HEK293 (cell line): Measurements from ENCODE around the gene YPEL1.

Experiments
- CTCF ChIA-PET: fragments of 350-600 bp; formaldehyde crosslinking; extraction: SDS; loops from one replicate; lab custom pipeline; 2021; ENCODE audit warnings: antibody characterized with exemption; lab: Yijun Ruan, JAX
- POLR2A ChIA-PET: fragments of 300-600 bp; formaldehyde crosslinking; extraction: SDS; loops from one replicate; lab custom pipeline; 2020; ENCODE audit warnings: antibody characterized with exemption, inconsistent platforms; lab: Yijun Ruan, JAX
- H3K27ac ChIP-seq: fragments of 200-500 bp; sonication (Bioruptor generic); 2 replicates; pipeline ENCODE4 v1.5.1; 2014; ENCODE audit warnings: low read depth, low read length, control low read depth, inconsistent platforms; ENCODE audit errors: extremely low read depth
- H3K36me3 ChIP-seq, 2 experiments: fragments of 200-500 bp in 1 of 2; sonication (Bioruptor generic) in 1 of 2; 1 replicate in 1 of 2; 2 replicates in 1 of 2; pipeline ENCODE4 v1.5.1; 2014 to 2017; ENCODE audit warnings: inconsistent platforms in 2 of 2, low read length in 2 of 2; ENCODE audit not compliant: control insufficient read depth in 2 of 2, insufficient read depth in 1 of 2
- H3K4me1 ChIP-seq: fragments of 200-500 bp; sonication (Bioruptor generic); 2 replicates; pipeline ENCODE4 v1.5.1; 2014; ENCODE audit warnings: mild to moderate bottlenecking, low read length, inconsistent platforms; ENCODE audit not compliant: control insufficient read depth, insufficient read depth
- H3K4me3 ChIP-seq: 2 replicates; pipeline ENCODE4 v1.5.1; 2011; ENCODE audit warnings: low read depth, mild to moderate bottlenecking, control low read depth, low read length, moderate library complexity
- H3K9me3 ChIP-seq: fragments of 200-500 bp; sonication (Bioruptor generic); 2 replicates; pipeline ENCODE4 v1.5.1; 2014; ENCODE audit warnings: low read depth, low read length, inconsistent platforms; ENCODE audit not compliant: control insufficient read depth, insufficient read depth
- BCL11B ChIP-seq: fragments of 450-650 bp; formaldehyde crosslinking; IDR thresholded peaks from 2 replicates; pipeline ENCODE4 v1.5.1; 2016; ENCODE audit warnings: low read depth, missing biosample characterization, missing genetic modification characterization
- GLI4 ChIP-seq: fragments of 450-650 bp; formaldehyde crosslinking; IDR thresholded peaks from 2 replicates; pipeline ENCODE4 v1.5.1; 2016; ENCODE audit warnings: missing biosample characterization, missing genetic modification characterization
- OSR2 ChIP-seq: fragments of 450-650 bp; formaldehyde crosslinking; IDR thresholded peaks from 2 replicates; pipeline ENCODE4 v1.5.1; 2016; ENCODE audit warnings: missing biosample characterization, missing genetic modification characterization
- ZNF10 ChIP-seq: fragments of 450-650 bp; formaldehyde crosslinking; IDR thresholded peaks from 2 replicates; pipeline ENCODE4 v1.5.1; 2017; ENCODE audit warnings: missing biosample characterization, missing genetic modification characterization
- ZNF174 ChIP-seq: fragments of 450-650 bp; formaldehyde crosslinking; IDR thresholded peaks from 2 replicates; pipeline ENCODE4 v1.5.0; 2017; ENCODE audit warnings: missing biosample characterization, mild to moderate bottlenecking, missing genetic modification characterization
- ZNF202 ChIP-seq: fragments of 450-650 bp; formaldehyde crosslinking; IDR thresholded peaks from 2 replicates; pipeline ENCODE4 v1.5.1; 2016; ENCODE audit warnings: missing biosample characterization, missing genetic modification characterization, borderline replicate concordance
- ZNF239 ChIP-seq: fragments of 450-650 bp; formaldehyde crosslinking; IDR thresholded peaks from 2 replicates; pipeline ENCODE4 v1.5.1; 2016; ENCODE audit warnings: missing biosample characterization, missing genetic modification characterization
- ZNF335 ChIP-seq: fragments of 450-650 bp; formaldehyde crosslinking; conservative IDR thresholded peaks from 2 replicates; pipeline ENCODE4 v1.5.1; 2016; ENCODE audit warnings: missing biosample characterization, missing genetic modification characterization
- ZNF48 ChIP-seq: fragments of 450-650 bp; formaldehyde crosslinking; IDR thresholded peaks from 2 replicates; pipeline ENCODE4 v1.5.1; 2016; ENCODE audit warnings: missing biosample characterization, missing genetic modification characterization
- ZNF521 ChIP-seq: fragments of 450-650 bp; formaldehyde crosslinking; IDR thresholded peaks from 2 replicates; pipeline ENCODE4 v1.5.1; 2017; ENCODE audit warnings: missing biosample characterization, mild to moderate bottlenecking, missing genetic modification characterization
- ZNF747 ChIP-seq: fragments of 450-650 bp; formaldehyde crosslinking; IDR thresholded peaks from 2 replicates; pipeline ENCODE4 v1.5.1; 2016; ENCODE audit warnings: missing biosample characterization, missing genetic modification characterization
- ZNF776 ChIP-seq: fragments of 450-650 bp; formaldehyde crosslinking; IDR thresholded peaks from 2 replicates; pipeline ENCODE4 v1.5.0; 2017; ENCODE audit warnings: missing biosample characterization, missing genetic modification characterization, borderline replicate concordance
- ZNF785 ChIP-seq: fragments of 450-650 bp; formaldehyde crosslinking; IDR thresholded peaks from 2 replicates; pipeline ENCODE4 v1.5.1; 2016; ENCODE audit warnings: missing biosample characterization, missing genetic modification characterization
- TF ChIP-seq, protein P1 (sequence below): fragments of 450-650 bp; formaldehyde crosslinking; IDR thresholded peaks from 2 replicates; pipeline ENCODE4 v1.5.1; 2016; ENCODE audit warnings: missing biosample characterization, missing genetic modification characterization
- TF ChIP-seq, protein P2 (sequence below): fragments of 450-650 bp; formaldehyde crosslinking; IDR thresholded peaks from 2 replicates; pipeline ENCODE4 v1.5.1; 2016; ENCODE audit warnings: missing biosample characterization, missing genetic modification characterization, borderline replicate concordance
- TF ChIP-seq, protein P3 (sequence below): fragments of 450-650 bp; formaldehyde crosslinking; IDR thresholded peaks from 2 replicates; pipeline ENCODE4 v1.5.1; 2016; ENCODE audit warnings: missing biosample characterization, missing genetic modification characterization, borderline replicate concordance
- TF ChIP-seq, protein P4 (sequence below): fragments of 450-650 bp; formaldehyde crosslinking; optimal IDR thresholded peaks from 2 replicates; pipeline ENCODE3; 2016; ENCODE audit warnings: missing biosample characterization, mild to moderate bottlenecking, missing genetic modification characterization
- TF ChIP-seq, protein P5 (sequence below): fragments of 450-650 bp; formaldehyde crosslinking; IDR thresholded peaks from 2 replicates; pipeline ENCODE4 v1.5.1; 2017; ENCODE audit warnings: missing biosample characterization, missing genetic modification characterization

YPEL1 gene

DNA sequence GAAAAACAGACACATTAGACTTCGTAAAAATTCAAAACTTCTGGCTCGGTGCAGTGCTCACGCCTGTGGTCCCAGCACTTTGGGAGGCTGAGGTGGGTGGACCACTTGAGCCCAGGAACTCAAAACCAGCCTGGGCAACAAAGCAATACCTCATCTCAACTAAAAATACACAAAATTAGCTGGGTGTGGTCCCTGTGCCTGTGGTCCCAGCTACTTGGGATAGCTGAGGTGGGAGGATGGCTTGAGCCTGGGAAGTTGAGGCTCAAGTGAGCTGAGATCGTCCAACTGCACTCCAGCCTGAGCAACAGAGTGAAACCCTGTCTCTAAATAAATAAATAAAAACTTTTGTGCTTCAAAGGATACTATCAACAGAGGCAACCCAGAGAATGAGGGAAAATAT is 23.7 kb downstream of the YPEL1 start (continued):
- TF ChIP-seq, protein P1, sequence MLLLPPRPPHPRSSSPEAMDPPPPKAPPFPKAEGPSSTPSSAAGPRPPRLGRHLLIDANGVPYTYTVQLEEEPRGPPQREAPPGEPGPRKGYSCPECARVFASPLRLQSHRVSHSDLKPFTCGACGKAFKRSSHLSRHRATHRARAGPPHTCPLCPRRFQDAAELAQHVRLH, result no peak
- TF ChIP-seq ZNF48 (tag by site-specific recombination) (no peak), ZNF776 (tag by site-specific recombination) (no peak), ZNF785 (tag by site-specific recombination) (no peak), OSR2 (no peak), GLI4 (no peak), ZNF747 (tag by site-specific recombination) (no peak)
- TF ChIP-seq, protein P2, sequence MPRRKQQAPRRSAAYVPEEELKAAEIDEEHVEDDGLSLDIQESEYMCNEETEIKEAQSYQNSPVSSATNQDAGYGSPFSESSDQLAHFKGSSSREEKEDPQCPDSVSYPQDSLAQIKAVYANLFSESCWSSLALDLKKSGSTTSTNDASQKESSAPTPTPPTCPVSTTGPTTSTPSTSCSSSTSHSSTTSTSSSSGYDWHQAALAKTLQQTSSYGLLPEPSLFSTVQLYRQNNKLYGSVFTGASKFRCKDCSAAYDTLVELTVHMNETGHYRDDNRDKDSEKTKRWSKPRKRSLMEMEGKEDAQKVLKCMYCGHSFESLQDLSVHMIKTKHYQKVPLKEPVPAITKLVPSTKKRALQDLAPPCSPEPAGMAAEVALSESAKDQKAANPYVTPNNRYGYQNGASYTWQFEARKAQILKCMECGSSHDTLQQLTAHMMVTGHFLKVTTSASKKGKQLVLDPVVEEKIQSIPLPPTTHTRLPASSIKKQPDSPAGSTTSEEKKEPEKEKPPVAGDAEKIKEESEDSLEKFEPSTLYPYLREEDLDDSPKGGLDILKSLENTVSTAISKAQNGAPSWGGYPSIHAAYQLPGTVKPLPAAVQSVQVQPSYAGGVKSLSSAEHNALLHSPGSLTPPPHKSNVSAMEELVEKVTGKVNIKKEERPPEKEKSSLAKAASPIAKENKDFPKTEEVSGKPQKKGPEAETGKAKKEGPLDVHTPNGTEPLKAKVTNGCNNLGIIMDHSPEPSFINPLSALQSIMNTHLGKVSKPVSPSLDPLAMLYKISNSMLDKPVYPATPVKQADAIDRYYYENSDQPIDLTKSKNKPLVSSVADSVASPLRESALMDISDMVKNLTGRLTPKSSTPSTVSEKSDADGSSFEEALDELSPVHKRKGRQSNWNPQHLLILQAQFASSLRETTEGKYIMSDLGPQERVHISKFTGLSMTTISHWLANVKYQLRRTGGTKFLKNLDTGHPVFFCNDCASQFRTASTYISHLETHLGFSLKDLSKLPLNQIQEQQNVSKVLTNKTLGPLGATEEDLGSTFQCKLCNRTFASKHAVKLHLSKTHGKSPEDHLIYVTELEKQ (tag by site-specific recombination), result no peak

DNA sequence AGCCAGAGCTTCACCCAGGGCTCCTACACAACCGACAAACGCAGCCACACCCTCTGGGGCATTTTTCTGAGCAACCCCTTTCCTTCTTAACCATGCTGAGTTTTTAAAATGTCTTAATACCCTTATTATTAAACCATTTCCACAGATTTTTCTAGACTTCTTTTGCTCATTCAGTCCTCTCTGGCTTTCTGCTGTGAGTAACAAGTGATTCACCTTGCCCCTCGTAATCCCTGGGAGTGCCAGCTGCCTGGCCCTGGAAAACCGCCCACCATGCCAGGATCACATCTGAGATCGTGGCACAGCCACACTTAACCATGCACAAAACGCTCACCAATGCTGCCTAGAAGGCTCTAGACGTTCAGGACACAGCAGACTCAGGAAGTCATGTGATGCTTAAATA is 25.4 kb downstream of the YPEL1 start:
- CTCF ChIA-PET, result interaction anchor here (0.7 to 1.8 kb wide), 5 partner anchors 9 to 243 kb away, joined by 3 to 7 read pairs (median 3); partner anchors contain the start of gene PPM1F
- Histone ChIP-seq H3K4me1 (no peaks in the 10 kb centered on the region), H3K27ac (no peak overlapping the region), H3K36me3 (peaks cover 0 to 2% of the 10 kb centered on the region in 2 experiments; a peak in 1 of 3 replicates), H3K4me3 (no peak overlapping the region), H3K9me3 (no peaks in the 10 kb centered on the region)
- POLR2A ChIA-PET, result interaction anchor here (1.2 kb wide), 1 partner anchor 26 kb away, joined by 3 read pairs; no protein-coding TSS in a partner anchor
- TF ChIP-seq, protein P3, sequence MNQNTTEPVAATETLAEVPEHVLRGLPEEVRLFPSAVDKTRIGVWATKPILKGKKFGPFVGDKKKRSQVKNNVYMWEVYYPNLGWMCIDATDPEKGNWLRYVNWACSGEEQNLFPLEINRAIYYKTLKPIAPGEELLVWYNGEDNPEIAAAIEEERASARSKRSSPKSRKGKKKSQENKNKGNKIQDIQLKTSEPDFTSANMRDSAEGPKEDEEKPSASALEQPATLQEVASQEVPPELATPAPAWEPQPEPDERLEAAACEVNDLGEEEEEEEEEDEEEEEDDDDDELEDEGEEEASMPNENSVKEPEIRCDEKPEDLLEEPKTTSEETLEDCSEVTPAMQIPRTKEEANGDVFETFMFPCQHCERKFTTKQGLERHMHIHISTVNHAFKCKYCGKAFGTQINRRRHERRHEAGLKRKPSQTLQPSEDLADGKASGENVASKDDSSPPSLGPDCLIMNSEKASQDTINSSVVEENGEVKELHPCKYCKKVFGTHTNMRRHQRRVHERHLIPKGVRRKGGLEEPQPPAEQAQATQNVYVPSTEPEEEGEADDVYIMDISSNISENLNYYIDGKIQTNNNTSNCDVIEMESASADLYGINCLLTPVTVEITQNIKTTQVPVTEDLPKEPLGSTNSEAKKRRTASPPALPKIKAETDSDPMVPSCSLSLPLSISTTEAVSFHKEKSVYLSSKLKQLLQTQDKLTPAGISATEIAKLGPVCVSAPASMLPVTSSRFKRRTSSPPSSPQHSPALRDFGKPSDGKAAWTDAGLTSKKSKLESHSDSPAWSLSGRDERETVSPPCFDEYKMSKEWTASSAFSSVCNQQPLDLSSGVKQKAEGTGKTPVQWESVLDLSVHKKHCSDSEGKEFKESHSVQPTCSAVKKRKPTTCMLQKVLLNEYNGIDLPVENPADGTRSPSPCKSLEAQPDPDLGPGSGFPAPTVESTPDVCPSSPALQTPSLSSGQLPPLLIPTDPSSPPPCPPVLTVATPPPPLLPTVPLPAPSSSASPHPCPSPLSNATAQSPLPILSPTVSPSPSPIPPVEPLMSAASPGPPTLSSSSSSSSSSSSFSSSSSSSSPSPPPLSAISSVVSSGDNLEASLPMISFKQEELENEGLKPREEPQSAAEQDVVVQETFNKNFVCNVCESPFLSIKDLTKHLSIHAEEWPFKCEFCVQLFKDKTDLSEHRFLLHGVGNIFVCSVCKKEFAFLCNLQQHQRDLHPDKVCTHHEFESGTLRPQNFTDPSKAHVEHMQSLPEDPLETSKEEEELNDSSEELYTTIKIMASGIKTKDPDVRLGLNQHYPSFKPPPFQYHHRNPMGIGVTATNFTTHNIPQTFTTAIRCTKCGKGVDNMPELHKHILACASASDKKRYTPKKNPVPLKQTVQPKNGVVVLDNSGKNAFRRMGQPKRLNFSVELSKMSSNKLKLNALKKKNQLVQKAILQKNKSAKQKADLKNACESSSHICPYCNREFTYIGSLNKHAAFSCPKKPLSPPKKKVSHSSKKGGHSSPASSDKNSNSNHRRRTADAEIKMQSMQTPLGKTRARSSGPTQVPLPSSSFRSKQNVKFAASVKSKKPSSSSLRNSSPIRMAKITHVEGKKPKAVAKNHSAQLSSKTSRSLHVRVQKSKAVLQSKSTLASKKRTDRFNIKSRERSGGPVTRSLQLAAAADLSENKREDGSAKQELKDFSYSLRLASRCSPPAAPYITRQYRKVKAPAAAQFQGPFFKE (tag by site-specific recombination), result no peak
- TF ChIP-seq ZNF521 (tag by site-specific recombination) (no peak), ZNF335 (tag by site-specific recombination) (no peak), OSR2 (no peak), ZNF174 (tag by site-specific recombination) (no peak), ZNF10 (tag by site-specific recombination) (no peak), BCL11B (tag by site-specific recombination) (no peak), ZNF202 (tag by site-specific recombination) (no peak), ZNF239 (tag by site-specific recombination) (no peak)
- TF ChIP-seq, protein P4, sequence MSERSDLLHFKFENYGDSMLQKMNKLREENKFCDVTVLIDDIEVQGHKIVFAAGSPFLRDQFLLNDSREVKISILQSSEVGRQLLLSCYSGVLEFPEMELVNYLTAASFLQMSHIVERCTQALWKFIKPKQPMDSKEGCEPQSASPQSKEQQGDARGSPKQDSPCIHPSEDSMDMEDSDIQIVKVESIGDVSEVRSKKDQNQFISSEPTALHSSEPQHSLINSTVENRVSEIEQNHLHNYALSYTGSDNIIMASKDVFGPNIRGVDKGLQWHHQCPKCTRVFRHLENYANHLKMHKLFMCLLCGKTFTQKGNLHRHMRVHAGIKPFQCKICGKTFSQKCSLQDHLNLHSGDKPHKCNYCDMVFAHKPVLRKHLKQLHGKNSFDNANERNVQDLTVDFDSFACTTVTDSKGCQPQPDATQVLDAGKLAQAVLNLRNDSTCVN (tag by site-specific recombination), result no peak
- TF ChIP-seq, protein P2 (tag by site-specific recombination), result no peak
- TF ChIP-seq, protein P5, sequence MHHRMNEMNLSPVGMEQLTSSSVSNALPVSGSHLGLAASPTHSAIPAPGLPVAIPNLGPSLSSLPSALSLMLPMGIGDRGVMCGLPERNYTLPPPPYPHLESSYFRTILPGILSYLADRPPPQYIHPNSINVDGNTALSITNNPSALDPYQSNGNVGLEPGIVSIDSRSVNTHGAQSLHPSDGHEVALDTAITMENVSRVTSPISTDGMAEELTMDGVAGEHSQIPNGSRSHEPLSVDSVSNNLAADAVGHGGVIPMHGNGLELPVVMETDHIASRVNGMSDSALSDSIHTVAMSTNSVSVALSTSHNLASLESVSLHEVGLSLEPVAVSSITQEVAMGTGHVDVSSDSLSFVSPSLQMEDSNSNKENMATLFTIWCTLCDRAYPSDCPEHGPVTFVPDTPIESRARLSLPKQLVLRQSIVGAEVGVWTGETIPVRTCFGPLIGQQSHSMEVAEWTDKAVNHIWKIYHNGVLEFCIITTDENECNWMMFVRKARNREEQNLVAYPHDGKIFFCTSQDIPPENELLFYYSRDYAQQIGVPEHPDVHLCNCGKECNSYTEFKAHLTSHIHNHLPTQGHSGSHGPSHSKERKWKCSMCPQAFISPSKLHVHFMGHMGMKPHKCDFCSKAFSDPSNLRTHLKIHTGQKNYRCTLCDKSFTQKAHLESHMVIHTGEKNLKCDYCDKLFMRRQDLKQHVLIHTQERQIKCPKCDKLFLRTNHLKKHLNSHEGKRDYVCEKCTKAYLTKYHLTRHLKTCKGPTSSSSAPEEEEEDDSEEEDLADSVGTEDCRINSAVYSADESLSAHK, result no peak
- TF ChIP-seq, all 188 proteins: peak for 0
